SJSA1 (cell line): ENCODE measurements around the gene NDUFAF7. TPM values are rescaled to one million over a fixed set of nuclear protein-coding genes. Genes with fewer than 3 reads are reported as not detected.
"Not testable (repeated sequence)": the region's sequence is repeated elsewhere in the genome, so short reads cannot be mapped to it uniquely, and the experiment has no call there.

Experiments
- DNase-seq, 2 experiments: peaks; one replicate each; pipeline ENCODE4 v3.0.0-alpha.2; 2015 to 2020; ENCODE audit warnings: low spot score in 2 of 2, low read depth in 1 of 2
- H3K27ac ChIP-seq: fragments of 250-450 bp; sonication (Bioruptor Pico); 2 replicates; pipeline ENCODE4 v1.5.1; 2020; ENCODE audit warnings: mild to moderate bottlenecking, moderate library complexity
- H3K27me3 ChIP-seq: fragments of 250-450 bp; sonication (Bioruptor Pico); replicated peaks from 2 replicates; pipeline ENCODE4 v1.5.1; 2020; ENCODE audit warnings: mild to moderate bottlenecking, moderate library complexity
- H3K36me3 ChIP-seq: fragments of 250-450 bp; sonication (Bioruptor Pico); 2 replicates; pipeline ENCODE4 v1.5.1; 2020; ENCODE audit warnings: mild to moderate bottlenecking
- H3K4me1 ChIP-seq: fragments of 250-450 bp; sonication (Bioruptor Pico); replicated peaks from 2 replicates; pipeline ENCODE4 v1.6.1; 2021; ENCODE audit warnings: mild to moderate bottlenecking
- H3K4me3 ChIP-seq: fragments of 250-450 bp; sonication (Bioruptor Pico); 2 replicates; pipeline ENCODE4 v1.5.1; 2020; ENCODE audit warnings: mild to moderate bottlenecking
- H3K9me3 ChIP-seq: fragments of 250-450 bp; sonication (Bioruptor Pico); replicated peaks from 2 replicates; pipeline ENCODE4 v1.5.1; 2020; ENCODE audit warnings: mild to moderate bottlenecking
- total RNA-seq: library from RNA; depleted of rRNA; stranded (reverse); fragments of >200 nt; shearing (Covaris generic); gene quantifications from 2 replicates; pipeline ENCODE4 v1.2.3, GENCODE V29; 2014; rRNA removed

The NDUFAF7 gene
- total RNA-seq, 1 experiment from 2014 or later, result 16.6 TPM

DNA sequence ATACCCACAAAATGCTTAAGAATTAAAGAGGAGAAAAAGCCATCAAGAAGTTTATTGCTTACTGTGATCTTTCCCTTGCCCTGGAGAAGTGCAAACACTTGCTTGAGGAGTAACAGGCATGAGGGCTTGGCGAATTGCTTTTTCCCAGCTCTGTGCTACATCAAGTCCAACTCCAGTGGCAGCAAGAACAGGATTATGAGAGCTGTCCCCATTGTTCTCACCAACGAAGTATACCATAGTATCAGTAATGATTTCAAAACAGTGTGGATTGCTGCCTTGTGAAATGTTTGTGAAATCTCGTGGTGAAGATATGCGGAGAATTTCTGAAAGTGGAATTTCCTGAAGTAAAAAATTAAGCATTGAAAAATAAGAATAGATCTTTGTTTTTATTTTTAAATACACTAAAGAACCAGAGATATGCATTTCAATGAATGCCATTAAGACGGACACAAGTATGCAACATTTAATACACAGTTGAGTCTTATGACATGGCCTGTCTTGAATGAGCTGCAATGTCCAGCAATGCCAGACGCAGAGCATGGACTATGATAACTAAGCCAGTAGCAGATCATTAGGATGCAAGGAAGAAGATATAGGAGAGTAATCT is 43.0 kb downstream of the NDUFAF7 start:
- DNase-seq, result no peak
- Histone ChIP-seq H3K4me3 (no peak overlapping the region), H3K4me1 (no peaks in the 10 kb centered on the region), H3K9me3 (no peaks in the 10 kb centered on the region), H3K36me3 (peaks cover 83% of the 10 kb centered on the region), H3K27ac (no peak overlapping the region), H3K27me3 (no peaks in the 10 kb centered on the region)

DNA sequence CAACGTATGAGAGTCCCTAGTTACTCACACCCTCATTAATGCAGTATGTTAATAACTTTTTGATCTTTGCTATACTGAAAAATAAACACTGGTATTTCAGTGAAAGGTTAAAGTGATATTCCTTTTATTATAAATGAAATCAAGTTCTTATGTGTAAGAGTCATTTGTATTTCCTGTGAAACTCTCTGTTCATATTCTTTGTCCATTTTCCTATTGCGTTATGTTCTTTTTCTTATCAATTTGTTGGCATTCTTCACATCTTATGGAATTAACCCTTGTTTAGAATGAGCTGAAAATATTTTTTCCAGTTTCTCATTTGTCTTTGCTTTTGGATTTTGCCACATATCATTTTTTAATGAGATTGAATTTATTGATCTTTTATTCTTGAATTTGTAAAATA is 44.8 kb downstream of the NDUFAF7 start:
- Histone ChIP-seq H3K9me3 (no peaks in the 10 kb centered on the region), H3K36me3 (peaks cover 85% of the 10 kb centered on the region)
- DNase-seq, result no peak

DNA sequence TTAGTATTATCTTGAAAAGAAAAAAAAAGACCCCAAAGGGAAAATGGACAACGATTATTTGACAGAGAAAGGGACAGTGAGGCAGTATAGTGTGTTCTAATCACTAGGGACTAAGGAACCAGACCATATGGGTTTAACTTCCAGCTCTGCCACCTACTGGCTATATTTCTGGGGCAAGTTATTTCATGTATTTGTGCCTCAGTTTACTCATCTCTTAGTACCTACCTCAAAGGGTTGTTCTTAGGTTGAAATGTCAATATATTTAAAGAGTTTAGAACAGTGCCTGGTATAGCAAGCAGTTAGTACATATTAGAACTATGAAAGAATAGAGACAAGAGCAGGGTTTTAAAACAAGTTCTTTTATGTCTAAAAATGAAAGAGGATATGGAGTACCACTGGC is 50.5 kb downstream of the NDUFAF7 start:
- Histone ChIP-seq H3K27ac (no peak overlapping the region), H3K27me3 (no peaks in the 10 kb centered on the region)
- no peak for DNase-seq

More for the DNA sequence above, 44.8 kb downstream of the NDUFAF7 start:
- no peak overlapping the region for H3K27ac ChIP-seq
- H3K4me3 ChIP-seq, result no peak overlapping the region
- no peaks in the 10 kb centered on the region for H3K27me3 ChIP-seq
- H3K4me1 ChIP-seq, result no peaks in the 10 kb centered on the region

DNA sequence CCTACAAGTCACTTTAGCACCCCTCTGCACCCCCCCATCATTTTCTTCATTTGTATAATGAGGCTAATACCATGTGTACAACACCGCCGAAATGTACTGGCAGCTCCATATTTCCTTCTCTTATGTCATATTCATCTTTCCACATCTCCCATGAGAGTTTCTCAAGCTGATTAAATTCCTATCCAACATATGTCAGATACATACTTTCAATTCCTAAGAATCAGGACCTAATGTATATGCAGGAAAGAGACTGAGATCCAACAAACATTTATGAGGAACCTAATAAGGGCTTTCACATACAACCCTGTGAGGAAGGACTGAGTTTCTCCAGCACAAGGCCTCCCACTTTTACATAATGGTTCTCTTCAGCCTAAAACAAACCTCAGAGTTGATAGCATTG is 51.3 kb downstream of the NDUFAF7 start:
- Histone ChIP-seq H3K27me3 (no peaks in the 10 kb centered on the region), H3K4me1 (peaks cover 3% of the 10 kb centered on the region; the same call in 1 of the 2 replicates), H3K9me3 (no peaks in the 10 kb centered on the region), H3K36me3 (peaks cover 62% of the 10 kb centered on the region), H3K27ac (no peak overlapping the region), H3K4me3 (no peak overlapping the region)
- DNase-seq, result no peak

More for the DNA sequence above, 50.5 kb downstream of the NDUFAF7 start:
- H3K36me3 ChIP-seq, result peaks cover 64% of the 10 kb centered on the region
- H3K4me1 ChIP-seq, result peaks cover 3% of the 10 kb centered on the region; the same call in 1 of the 2 replicates
- H3K9me3 ChIP-seq, result no peaks in the 10 kb centered on the region
- H3K4me3 ChIP-seq, result no peak overlapping the region

DNA sequence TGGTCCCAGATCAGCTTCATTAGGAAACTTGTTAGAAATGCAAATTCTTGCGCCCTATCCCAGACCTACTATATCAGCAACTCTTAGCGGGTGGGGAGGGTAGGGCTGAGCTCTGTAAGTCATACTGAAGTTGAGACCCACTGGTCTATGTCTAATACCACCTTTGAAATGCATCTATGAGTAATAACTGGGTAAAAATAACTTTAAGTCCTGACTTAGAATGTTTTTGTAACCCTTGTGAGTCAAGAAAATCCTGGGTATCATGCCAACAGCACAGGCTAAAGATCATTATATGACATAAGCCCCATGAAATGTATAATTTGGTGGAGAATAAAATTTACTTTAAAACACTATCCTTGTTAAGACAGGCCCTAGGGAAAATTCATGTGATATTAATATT is 51.7 kb downstream of the NDUFAF7 start:
- Histone ChIP-seq H3K4me1 (peaks cover 3% of the 10 kb centered on the region; the same call in 1 of the 2 replicates), H3K4me3 (no peak overlapping the region), H3K27ac (no peak overlapping the region), H3K36me3 (peaks cover 62% of the 10 kb centered on the region), H3K9me3 (no peaks in the 10 kb centered on the region), H3K27me3 (no peaks in the 10 kb centered on the region)
- DNase-seq, result no peak

DNA sequence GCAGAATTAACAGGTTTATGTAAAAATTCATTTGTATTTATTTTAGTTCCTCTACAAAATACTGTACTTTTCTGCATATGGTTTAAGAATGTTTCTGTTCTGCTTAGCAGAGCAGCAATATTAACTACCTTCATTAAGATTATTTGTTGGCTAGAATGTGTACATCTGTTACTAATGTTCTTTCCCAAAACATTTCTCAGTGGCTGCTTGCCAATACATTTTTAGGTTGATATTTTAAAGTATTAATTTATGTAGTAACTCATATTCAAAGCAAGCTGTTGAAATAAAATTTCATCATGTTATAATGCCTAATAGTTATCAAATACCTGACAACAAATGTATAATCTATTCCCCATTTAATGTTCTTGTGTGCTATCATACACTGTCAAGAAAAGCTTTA is 52.9 kb downstream of the NDUFAF7 start:
- Histone ChIP-seq H3K4me1 (peaks cover 3% of the 10 kb centered on the region; the same call in 1 of the 2 replicates), H3K27ac (no peak overlapping the region), H3K4me3 (no peak overlapping the region), H3K36me3 (peaks cover 63% of the 10 kb centered on the region), H3K27me3 (no peaks in the 10 kb centered on the region), H3K9me3 (no peaks in the 10 kb centered on the region)
- DNase-seq, result no peak

DNA sequence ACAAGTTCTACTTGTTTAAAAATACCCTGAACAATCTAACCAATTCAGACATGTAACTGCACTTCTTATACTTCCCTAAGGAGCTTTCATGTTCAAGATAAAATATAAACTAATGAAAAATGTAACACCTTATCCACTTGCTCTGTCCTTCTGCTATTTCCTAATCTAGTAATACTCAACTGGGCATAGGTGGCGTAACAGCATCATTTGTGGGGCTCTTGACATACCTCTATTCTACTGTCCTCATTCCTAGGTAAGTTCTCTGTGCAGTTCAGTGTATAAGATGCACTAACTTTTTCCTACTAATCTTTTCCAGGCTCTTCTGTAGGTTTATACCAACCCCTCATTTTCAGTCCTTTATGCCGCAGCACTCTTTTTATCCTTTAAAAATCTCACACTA is 56.5 kb downstream of the NDUFAF7 start:
- peaks cover 3% of the 10 kb centered on the region; the same call in 1 of the 2 replicates for H3K4me1 ChIP-seq
- no peaks in the 10 kb centered on the region for H3K9me3 ChIP-seq
- no peaks in the 10 kb centered on the region for H3K27me3 ChIP-seq
- peaks cover 53% of the 10 kb centered on the region for H3K36me3 ChIP-seq
- no peak overlapping the region for H3K27ac ChIP-seq
- no peak overlapping the region for H3K4me3 ChIP-seq
- no peak for DNase-seq

DNA sequence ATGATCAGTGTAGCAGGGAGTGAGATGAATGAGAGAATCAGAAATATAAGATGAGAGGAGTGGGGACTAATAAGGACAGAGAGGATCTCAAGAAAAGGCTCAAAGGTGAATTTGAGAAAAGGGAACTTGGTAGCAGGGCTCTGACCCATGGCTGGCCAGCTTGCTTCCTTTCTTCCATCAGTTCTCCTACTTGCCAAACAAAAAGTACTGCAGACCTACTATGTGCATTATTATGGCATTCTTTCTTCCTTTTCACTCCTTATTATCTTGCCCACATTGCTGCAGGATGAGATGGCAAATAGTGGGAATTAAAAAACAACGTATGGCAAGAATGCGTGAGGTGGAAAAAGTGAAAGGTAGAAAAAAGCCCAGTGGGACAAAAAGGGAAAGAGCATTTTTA is 60.2 kb downstream of the NDUFAF7 start:
- no peak for DNase-seq
- Histone ChIP-seq H3K36me3 (peaks cover 49% of the 10 kb centered on the region), H3K4me3 (no peak overlapping the region), H3K27me3 (no peaks in the 10 kb centered on the region), H3K4me1 (no peaks in the 10 kb centered on the region), H3K27ac (no peak overlapping the region), H3K9me3 (no peaks in the 10 kb centered on the region)

DNA sequence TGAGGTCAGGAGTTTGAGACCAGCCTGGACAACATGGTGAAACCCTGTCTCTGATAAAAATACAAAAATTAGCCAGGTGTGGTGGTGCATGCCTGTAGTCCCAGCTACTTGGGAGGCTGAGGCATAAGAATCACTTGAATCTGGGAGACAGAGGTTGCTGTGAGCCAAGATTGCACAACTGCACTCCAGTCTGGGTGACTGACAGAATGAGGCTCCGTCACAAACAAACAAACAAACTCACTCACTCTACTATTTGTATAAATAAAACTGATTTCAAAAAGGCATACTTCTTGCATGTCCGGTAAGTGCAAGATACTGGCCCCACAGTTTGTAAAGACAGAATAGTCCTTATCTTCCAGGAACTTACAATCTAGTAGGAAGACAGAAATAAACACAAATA is 63.4 kb downstream of the NDUFAF7 start:
- H3K4me3 ChIP-seq, H3K9me3 ChIP-seq, H3K27me3 ChIP-seq, DNase-seq, H3K4me1 ChIP-seq, H3K27ac ChIP-seq: not testable (repeated sequence)
- H3K36me3 ChIP-seq, result peaks cover 30% of the 10 kb centered on the region

DNA sequence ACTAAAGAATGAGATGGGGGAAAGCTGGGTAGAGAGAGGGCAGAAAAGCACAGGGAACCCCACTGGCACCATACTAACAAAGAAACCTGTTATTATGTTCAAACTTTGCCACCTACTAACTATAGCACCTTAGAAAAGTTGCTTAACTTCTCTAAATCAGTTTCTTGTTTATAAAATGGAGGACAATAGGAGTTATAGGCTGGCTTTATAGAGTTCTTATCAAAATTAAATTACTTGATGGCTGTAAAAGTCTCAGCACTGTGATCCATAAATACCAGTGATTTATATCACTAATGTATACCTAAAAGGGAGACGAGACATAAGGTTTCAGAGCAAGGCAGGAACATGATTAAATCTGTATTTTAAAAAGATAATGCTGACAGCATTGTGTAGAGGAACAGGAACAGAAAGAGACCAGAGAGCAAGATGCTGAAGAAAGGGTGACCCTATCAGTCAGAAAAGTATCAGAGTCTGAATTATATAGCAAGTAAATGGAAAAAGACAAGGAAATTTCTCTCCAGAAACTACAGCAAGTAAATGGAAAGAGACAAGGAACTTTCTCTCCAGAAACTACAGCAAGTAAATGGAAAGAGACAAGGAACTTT is 64.1 kb downstream of the NDUFAF7 start:
- Histone ChIP-seq H3K36me3 (peaks cover 26% of the 10 kb centered on the region), H3K4me3 (no peak overlapping the region)

DNA sequence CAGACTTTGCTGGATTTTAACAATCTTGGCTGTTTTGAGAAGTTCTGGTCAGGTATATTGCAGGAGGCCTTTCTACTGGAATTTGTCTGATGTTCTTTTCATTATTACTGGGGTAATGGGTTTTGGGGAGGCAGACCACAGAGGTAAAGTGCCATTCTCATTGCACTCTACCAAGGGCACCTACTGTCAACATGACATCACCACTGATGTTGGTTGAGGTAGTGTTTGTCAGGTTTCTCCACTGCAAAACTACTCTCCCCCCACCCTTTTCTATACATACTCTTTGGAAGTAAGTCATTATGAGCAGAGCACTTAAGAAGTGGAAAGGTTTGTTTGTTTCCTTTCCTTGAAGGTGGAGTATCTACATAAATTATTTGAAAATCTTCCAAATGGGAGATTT is 66.2 kb downstream of the NDUFAF7 start:
- peaks cover 12% of the 10 kb centered on the region; the same call in 1 of the 2 replicates for H3K36me3 ChIP-seq
- no peak overlapping the region for H3K27ac ChIP-seq
- H3K4me3 ChIP-seq, result no peak overlapping the region
- H3K4me1 ChIP-seq, result no peaks in the 10 kb centered on the region
- no peaks in the 10 kb centered on the region for H3K9me3 ChIP-seq
- H3K27me3 ChIP-seq, result no peaks in the 10 kb centered on the region
- no peak for DNase-seq

More for the DNA sequence above, 64.1 kb downstream of the NDUFAF7 start:
- no peak overlapping the region for H3K27ac ChIP-seq
- no peaks in the 10 kb centered on the region for H3K9me3 ChIP-seq
- H3K4me1 ChIP-seq, result no peaks in the 10 kb centered on the region
- no peak for DNase-seq
- H3K27me3 ChIP-seq, result no peaks in the 10 kb centered on the region

Other genes starting within 250 kb of the NDUFAF7 start
- 7.1 and 14.6 TPM in 2 replicates for gene HEATR5B, start 147.3 kb upstream of the NDUFAF7 start, total RNA-seq
- gene GPATCH11, start 147.1 kb upstream of the NDUFAF7 start, total RNA-seq, result 15.5 and 24.2 TPM in 2 replicates
- gene EIF2AK2, start 74.7 kb upstream of the NDUFAF7 start, total RNA-seq, result 14.0 and 29.4 TPM in 2 replicates
- gene SULT6B1, start 43.0 kb upstream of the NDUFAF7 start, total RNA-seq, result 0.63 TPM in 1 of 2 replicates, not detected in the other
- 30.8 and 32.6 TPM in 2 replicates for gene CEBPZOS, start 35.2 kb upstream of the NDUFAF7 start, total RNA-seq
- 61.4 and 75.9 TPM in 2 replicates for gene CEBPZ, start 62 bp upstream of the NDUFAF7 start, total RNA-seq
- 77.3 and 78.9 TPM in 2 replicates for gene PRKD3, start 93.2 kb downstream of the NDUFAF7 start, total RNA-seq
- 7.1 and 10.8 TPM in 2 replicates for gene QPCT, start 113.0 kb downstream of the NDUFAF7 start, total RNA-seq